GM18861 (cell line): ENCODE results near the gene RNF44.

Experiments
- ATAC-seq: cut with Tn5 transposase; IDR thresholded peaks from one replicate; pipeline ENCODE4 v1.9.1; 2021; ENCODE audit not compliant: unreplicated experiment

The RNF44 gene

GRCh38 chr5:176536902-176537553, at the start of gene RNF44:
Gene RNF44 (minus strand): TSS chr5:176537402. CDS start chr5:176532472, 4,930 bp downstream.
- ATAC-seq: peak; percentile 42

GRCh38 chr5:176583076-176583475, 45.9 kb upstream of the RNF44 start:
- no peak for ATAC-seq

GRCh38 chr5:176581361-176581760, 44.2 kb upstream of the RNF44 start:
- no peak for ATAC-seq

- no peak for ATAC-seq
Observed at GRCh38 chr5:176579323-176579722, 42.1 kb upstream of the RNF44 start.

GRCh38 chr5:176578391-176578808, 41.2 kb upstream of the RNF44 start:
- no peak for ATAC-seq

- no peak for ATAC-seq
Observed at GRCh38 chr5:176577312-176578176, 40.3 kb upstream of the RNF44 start.

GRCh38 chr5:176575488-176576422, 38.6 kb upstream of the RNF44 start:
- ATAC-seq: no peak

GRCh38 chr5:176575066-176575465, 37.9 kb upstream of the RNF44 start:
- ATAC-seq: no peak

- no peak for ATAC-seq
Observed at GRCh38 chr5:176574297-176574591, 37.0 kb upstream of the RNF44 start.

- no peak for ATAC-seq
Observed at GRCh38 chr5:176573564-176574296, 36.5 kb upstream of the RNF44 start.

- ATAC-seq: no peak
Observed at GRCh38 chr5:176570044-176570443, 32.8 kb upstream of the RNF44 start.

GRCh38 chr5:176568657-176569056, 31.5 kb upstream of the RNF44 start:
- ATAC-seq: no peak

- ATAC-seq: no peak
Observed at GRCh38 chr5:176565760-176566288, 28.6 kb upstream of the RNF44 start.

- no peak for ATAC-seq
Observed at GRCh38 chr5:176564002-176564401, 26.8 kb upstream of the RNF44 start.

- ATAC-seq: no peak
Observed at GRCh38 chr5:176562189-176562588, 25.0 kb upstream of the RNF44 start.

GRCh38 chr5:176561259-176561658, 24.1 kb upstream of the RNF44 start:
- no peak for ATAC-seq

- ATAC-seq: no peak
Observed at GRCh38 chr5:176560364-176560763, 23.2 kb upstream of the RNF44 start.

GRCh38 chr5:176559683-176560082, 22.5 kb upstream of the RNF44 start:
- ATAC-seq: no peak

- ATAC-seq: no peak
Observed at GRCh38 chr5:176557846-176558245, 20.6 kb upstream of the RNF44 start.

- ATAC-seq: no peak
Observed at GRCh38 chr5:176553260-176554085, 16.3 kb upstream of the RNF44 start.
